Measurements from ENCODE around the gene RCE1.

Gene RCE1

GRCh38 chr11:66886671-66887221 is 43.5 kb downstream of the RCE1 start:
- no peak for DNase-seq (ENCODE audit: low read depth in 2 of 2)

- no peak for DNase-seq (ENCODE audit: low read depth in 2 of 2)
These were observed 44.3 kb downstream of the RCE1 start for GRCh38 chr11:66887526-66887925.

GRCh38 chr11:66888282-66888681 is 45.0 kb downstream of the RCE1 start:
- no peak for DNase-seq (ENCODE audit: low read depth in 2 of 2)

- DNase-seq (ENCODE audit: low read depth in 2 of 2): no peak
These were observed 46.7 kb downstream of the RCE1 start for GRCh38 chr11:66889960-66890359.

DNA sequence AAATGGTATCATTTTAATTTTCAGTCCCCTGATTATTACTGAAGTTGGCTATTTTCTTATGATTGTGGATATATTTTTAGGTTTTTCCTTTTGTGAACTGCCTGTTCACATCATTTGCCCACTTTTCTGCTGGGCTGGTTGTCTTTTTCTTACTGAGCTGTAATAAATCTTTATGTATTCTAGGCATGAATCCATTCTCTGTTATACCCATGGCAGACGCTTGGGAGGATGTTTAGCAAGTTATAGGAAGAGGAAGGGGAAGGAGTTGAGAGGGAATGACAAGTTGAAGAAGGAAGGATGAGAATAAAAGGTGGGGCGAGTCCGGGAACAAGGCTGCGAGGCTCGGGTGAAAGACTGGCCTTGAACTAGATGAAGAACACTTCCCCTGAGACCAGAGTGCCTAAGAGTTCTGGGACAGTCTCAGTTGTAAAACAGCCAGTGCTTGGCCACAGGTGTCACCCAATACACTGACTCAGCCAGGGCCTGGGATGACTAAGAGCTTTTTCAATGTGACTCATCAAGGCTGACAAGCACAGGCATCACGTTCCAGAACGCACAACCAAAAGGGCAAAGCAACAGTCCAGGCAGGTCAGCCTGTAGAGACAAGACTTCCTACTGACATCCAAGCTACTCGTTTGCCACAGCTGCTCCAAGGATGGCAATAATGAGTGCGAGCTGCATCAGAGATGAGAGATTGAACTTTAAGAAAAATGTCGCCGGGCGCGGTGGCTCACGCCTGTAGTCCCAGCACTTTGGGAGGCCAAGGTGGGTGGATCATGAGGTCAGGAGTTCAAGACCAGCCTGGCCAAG is 48.8 kb downstream of the RCE1 start:
- DNase-seq (ENCODE audit: low read depth in 2 of 2): peak; percentile 33 to 45

- no peak for DNase-seq (ENCODE audit: low read depth in 2 of 2)
These were observed 49.7 kb downstream of the RCE1 start for GRCh38 chr11:66892911-66893310.

DNA sequence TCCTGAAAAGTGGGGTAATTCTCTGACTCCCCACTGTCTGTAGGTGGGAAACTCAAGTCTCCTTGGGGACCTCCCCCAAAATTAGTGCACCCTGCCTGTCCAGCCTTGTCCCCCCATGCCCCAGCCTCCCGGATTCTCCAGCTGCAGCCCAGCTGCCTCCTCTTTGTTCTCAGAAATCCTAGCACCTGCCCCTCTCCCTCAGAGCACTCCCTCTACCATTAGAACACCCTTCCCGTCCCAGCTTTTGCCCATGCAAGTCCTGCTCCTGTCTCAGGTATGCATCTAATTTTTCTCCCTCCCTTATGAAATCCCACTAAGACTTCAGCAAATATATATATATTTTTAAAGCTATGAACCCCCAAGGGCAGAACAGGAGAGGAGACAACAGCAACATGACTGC is 50.9 kb downstream of the RCE1 start:
- no peak for DNase-seq (ENCODE audit: low read depth in 2 of 2)
